Colon (tissue), 2 donors: ENCODE results near the gene AP4B1.

Source experiments
- FAIRE-seq: peaks from 2 replicates; lab custom pipeline; 2012; peaks lifted over from hg19 to GRCh38; lab: Jason Lieb, UNC
- donor health status: control.
- donor health status: control.

AP4B1 gene

GRCh38 chr1:113895098-113895497 is 9.5 kb downstream of the AP4B1 start:
- FAIRE-seq = no peak

- no peak for FAIRE-seq
These were observed 11.3 kb downstream of the AP4B1 start for GRCh38 chr1:113893267-113893666.

GRCh38 chr1:113891631-113892220 is 12.9 kb downstream of the AP4B1 start:
- no peak for FAIRE-seq

- no peak for FAIRE-seq
These were observed 13.8 kb downstream of the AP4B1 start for GRCh38 chr1:113890816-113891215.

- FAIRE-seq = no peak
These were observed 17.0 kb downstream of the AP4B1 start, which contains the start of gene BCL2L15 for GRCh38 chr1:113887402-113888175. Gene BCL2L15, minus strand, starts transcription at chr1:113887581. Its CDS starts 206 bp downstream, at chr1:113887375.

- no peak for FAIRE-seq
These were observed 17.9 kb downstream of the AP4B1 start for GRCh38 chr1:113886417-113887401.

- FAIRE-seq = no peak
These were observed 22.9 kb downstream of the AP4B1 start for GRCh38 chr1:113881661-113882060.

GRCh38 chr1:113879739-113880038 is 24.9 kb downstream of the AP4B1 start:
- FAIRE-seq = no peak

- FAIRE-seq = no peak
These were observed 28.4 kb downstream of the AP4B1 start for GRCh38 chr1:113876176-113876575.

GRCh38 chr1:113875714-113876113 is 28.9 kb downstream of the AP4B1 start:
- FAIRE-seq = no peak

- peak; percentile 84 for FAIRE-seq
These were observed 30.4 kb downstream of the AP4B1 start for GRCh38 chr1:113874012-113874879.

GRCh38 chr1:113872219-113872935 is 32.2 kb downstream of the AP4B1 start:
- FAIRE-seq = no peak

- FAIRE-seq = no peak
These were observed 32.9 kb downstream of the AP4B1 start, which contains the start of gene PTPN22 for GRCh38 chr1:113871597-113872113. Gene PTPN22, minus strand, starts transcription at chr1:113871712.

GRCh38 chr1:113870778-113871177 is 33.8 kb downstream of the AP4B1 start:
- no peak for FAIRE-seq

- no peak for FAIRE-seq
These were observed 36.1 kb downstream of the AP4B1 start for GRCh38 chr1:113868387-113869083.

GRCh38 chr1:113861641-113862040 is 43.0 kb downstream of the AP4B1 start:
- no peak for FAIRE-seq

GRCh38 chr1:113860891-113861290 is 43.7 kb downstream of the AP4B1 start:
- FAIRE-seq = no peak

- FAIRE-seq = no peak
These were observed 45.0 kb downstream of the AP4B1 start for GRCh38 chr1:113859478-113860175.

GRCh38 chr1:113858982-113859381 is 45.6 kb downstream of the AP4B1 start:
- FAIRE-seq = no peak
